ENCODE results near the gene MEI1.

The MEI1 gene

DNA sequence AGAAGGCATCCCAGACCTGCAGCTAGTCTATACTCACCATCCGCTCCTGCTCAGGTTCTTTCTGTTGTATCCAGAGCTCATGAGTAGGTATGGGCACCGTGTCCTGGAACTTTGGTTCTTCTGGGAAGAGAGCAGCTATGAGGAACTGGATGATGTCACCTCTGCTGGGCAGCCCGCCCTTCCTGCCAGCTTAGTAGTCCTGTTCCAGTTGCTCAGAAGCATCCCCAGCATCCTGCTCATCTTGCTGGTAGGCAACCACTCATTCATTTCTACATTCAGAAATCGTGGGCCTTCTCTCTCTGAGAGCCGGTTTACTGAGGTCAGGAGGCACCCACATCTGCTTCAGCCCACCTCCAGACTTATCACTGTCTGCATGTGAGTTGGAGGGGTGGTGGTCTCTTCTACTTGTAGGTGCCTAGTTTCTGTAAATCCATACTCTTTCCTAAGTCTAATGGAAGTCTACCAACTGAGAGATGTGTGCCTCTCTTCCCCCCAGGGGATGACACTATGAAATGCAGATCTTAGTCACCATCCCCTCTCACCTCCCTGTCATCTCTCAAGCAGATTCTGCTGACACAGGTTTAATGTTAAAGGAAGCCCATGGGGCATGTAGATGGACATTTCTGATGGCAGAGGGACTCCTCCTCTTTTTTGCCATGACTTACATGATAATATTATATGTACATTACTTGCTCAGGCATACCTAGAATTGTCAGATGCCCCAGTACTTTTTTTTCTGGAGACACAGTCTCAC is 71.6 kb downstream of the MEI1 start:
- no peaks in the 10 kb centered on the region for H3K9me2 ChIP-seq (replicated peaks; ENCODE audit: control insufficient read depth, low read length)
- H4K20me1 ChIP-seq (ENCODE audit: control insufficient read depth, insufficient read depth, low read depth, low read length): no peaks in the 10 kb centered on the region
- peaks cover 13% of the 10 kb centered on the region for H3K27me3 ChIP-seq (ENCODE audit: control insufficient read depth, low read length)
- no peaks in the 10 kb centered on the region for H3K79me2 ChIP-seq (ENCODE audit: control insufficient read depth, low read length)
- no peak overlapping the region for H3K4me2 ChIP-seq (ENCODE audit: low read length)
- no peak overlapping the region for H3K27ac ChIP-seq (ENCODE audit: low read depth, low read length)
- no peaks in the 10 kb centered on the region for H3K9me3 ChIP-seq (ENCODE audit: control insufficient read depth, insufficient read depth, low read length)
- TF ChIP-seq, protein P1, sequence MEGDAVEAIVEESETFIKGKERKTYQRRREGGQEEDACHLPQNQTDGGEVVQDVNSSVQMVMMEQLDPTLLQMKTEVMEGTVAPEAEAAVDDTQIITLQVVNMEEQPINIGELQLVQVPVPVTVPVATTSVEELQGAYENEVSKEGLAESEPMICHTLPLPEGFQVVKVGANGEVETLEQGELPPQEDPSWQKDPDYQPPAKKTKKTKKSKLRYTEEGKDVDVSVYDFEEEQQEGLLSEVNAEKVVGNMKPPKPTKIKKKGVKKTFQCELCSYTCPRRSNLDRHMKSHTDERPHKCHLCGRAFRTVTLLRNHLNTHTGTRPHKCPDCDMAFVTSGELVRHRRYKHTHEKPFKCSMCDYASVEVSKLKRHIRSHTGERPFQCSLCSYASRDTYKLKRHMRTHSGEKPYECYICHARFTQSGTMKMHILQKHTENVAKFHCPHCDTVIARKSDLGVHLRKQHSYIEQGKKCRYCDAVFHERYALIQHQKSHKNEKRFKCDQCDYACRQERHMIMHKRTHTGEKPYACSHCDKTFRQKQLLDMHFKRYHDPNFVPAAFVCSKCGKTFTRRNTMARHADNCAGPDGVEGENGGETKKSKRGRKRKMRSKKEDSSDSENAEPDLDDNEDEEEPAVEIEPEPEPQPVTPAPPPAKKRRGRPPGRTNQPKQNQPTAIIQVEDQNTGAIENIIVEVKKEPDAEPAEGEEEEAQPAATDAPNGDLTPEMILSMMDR (IDR thresholded peaks at IDR 0.05; ENCODE audit: low read depth, low read length, poor library complexity, severe bottlenecking): no peak
- no peak for TF ChIP-seq EZH2phosphoT487 (IDR thresholded peaks at IDR 0.05; ENCODE audit: borderline replicate concordance, low read length)
- no peak overlapping the region for H3K4me3 ChIP-seq (ENCODE audit: low read length)
- H3K4me1 ChIP-seq (ENCODE audit: control insufficient read depth, low read length): no peaks in the 10 kb centered on the region
- H3F3A ChIP-seq (ENCODE audit: control insufficient read depth, insufficient read depth): no peaks in the 10 kb centered on the region
- H3K36me3 ChIP-seq (ENCODE audit: control insufficient read depth, low read length): no peaks in the 10 kb centered on the region

DNA sequence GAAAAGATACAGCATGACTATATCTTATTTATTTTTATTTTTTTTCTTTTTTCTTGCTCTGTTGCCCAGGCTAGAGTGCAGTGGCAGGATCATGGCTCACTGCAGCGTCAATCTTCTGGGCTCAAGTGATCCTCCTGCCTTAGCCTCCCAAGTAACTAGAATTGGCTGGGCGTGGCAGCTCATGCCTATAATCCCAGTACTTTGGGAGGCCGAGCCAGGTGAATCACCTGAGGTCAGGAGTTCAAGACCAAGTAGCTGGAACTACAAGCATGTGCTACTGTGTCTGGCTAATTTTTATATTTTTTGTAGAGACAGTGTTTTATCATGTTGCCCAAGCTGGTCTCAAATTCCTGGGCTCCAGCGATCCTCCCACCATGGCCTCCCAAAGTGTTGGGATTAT is 72.9 kb downstream of the MEI1 start:
- H4K20me1 ChIP-seq (ENCODE audit: control insufficient read depth, insufficient read depth, low read depth, low read length): no peaks in the 10 kb centered on the region
- H3K4me2 ChIP-seq (ENCODE audit: low read length): no peak overlapping the region
- peaks cover 7% of the 10 kb centered on the region for H3K27me3 ChIP-seq (ENCODE audit: control insufficient read depth, low read length)
- no peaks in the 10 kb centered on the region for H3K9me3 ChIP-seq (ENCODE audit: control insufficient read depth, insufficient read depth, low read length)
- no peak overlapping the region for H3K4me3 ChIP-seq (ENCODE audit: low read length)
- H3K9me2 ChIP-seq (replicated peaks; ENCODE audit: control insufficient read depth, low read length): no peaks in the 10 kb centered on the region
- no peak for TF ChIP-seq EZH2phosphoT487 (IDR thresholded peaks at IDR 0.05; ENCODE audit: borderline replicate concordance, low read length)
- TF ChIP-seq, protein P1 (IDR thresholded peaks at IDR 0.05; ENCODE audit: low read depth, low read length, poor library complexity, severe bottlenecking): no peak
- no peaks in the 10 kb centered on the region for H3F3A ChIP-seq (ENCODE audit: control insufficient read depth, insufficient read depth)
- no peaks in the 10 kb centered on the region for H3K36me3 ChIP-seq (ENCODE audit: control insufficient read depth, low read length)
- no peaks in the 10 kb centered on the region for H3K79me2 ChIP-seq (ENCODE audit: control insufficient read depth, low read length)
- H3K4me1 ChIP-seq (ENCODE audit: control insufficient read depth, low read length): no peaks in the 10 kb centered on the region
- no peak overlapping the region for H3K27ac ChIP-seq (ENCODE audit: low read depth, low read length)

DNA sequence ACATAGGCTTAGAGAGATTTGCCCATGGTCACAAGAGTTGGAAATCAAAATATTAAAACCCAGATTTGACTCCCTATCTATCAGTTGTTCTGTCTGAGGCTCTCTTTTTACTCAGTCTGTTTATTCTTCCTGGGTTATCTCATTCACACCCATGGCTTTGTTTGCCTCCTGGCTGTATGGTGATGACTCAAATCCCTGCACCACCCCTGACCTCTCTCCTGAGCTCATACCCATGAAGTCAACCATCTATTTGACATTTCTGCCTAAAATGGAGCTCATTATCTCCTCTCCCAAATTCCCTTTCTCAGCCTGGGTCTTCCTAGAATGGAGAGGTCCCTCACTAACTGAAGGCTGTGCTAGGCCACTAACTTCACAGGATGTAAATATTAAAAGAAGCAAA is 73.3 kb downstream of the MEI1 start:
- Histone ChIP-seq H3F3A (ENCODE audit: control insufficient read depth, insufficient read depth) (no peaks in the 10 kb centered on the region), H3K27ac (ENCODE audit: low read depth, low read length) (no peak overlapping the region), H4K20me1 (ENCODE audit: control insufficient read depth, insufficient read depth, low read depth, low read length) (no peaks in the 10 kb centered on the region), H3K27me3 (ENCODE audit: control insufficient read depth, low read length) (peaks cover 6% of the 10 kb centered on the region), H3K4me3 (ENCODE audit: low read length) (no peak overlapping the region), H3K36me3 (ENCODE audit: control insufficient read depth, low read length) (no peaks in the 10 kb centered on the region), H3K9me3 (ENCODE audit: control insufficient read depth, insufficient read depth, low read length) (no peaks in the 10 kb centered on the region), H3K9me2 (replicated peaks; ENCODE audit: control insufficient read depth, low read length) (no peaks in the 10 kb centered on the region), H3K4me2 (ENCODE audit: low read length) (no peak overlapping the region), H3K4me1 (ENCODE audit: control insufficient read depth, low read length) (no peaks in the 10 kb centered on the region), H3K79me2 (ENCODE audit: control insufficient read depth, low read length) (no peaks in the 10 kb centered on the region)
- no peak for TF ChIP-seq EZH2phosphoT487 (IDR thresholded peaks at IDR 0.05; ENCODE audit: borderline replicate concordance, low read length)
- TF ChIP-seq, protein P1 (IDR thresholded peaks at IDR 0.05; ENCODE audit: low read depth, low read length, poor library complexity, severe bottlenecking): no peak

All from DOHH2 (cell line).